ENCODE measurements around the gene ZBTB44. TPM values are rescaled to one million over a fixed set of nuclear protein-coding genes. Genes with fewer than 3 reads are reported as not detected.
"Not testable (repeated sequence)": the region's sequence is repeated elsewhere in the genome, so short reads cannot be mapped to it uniquely, and the experiment has no call there.

The ZBTB44 gene
- total RNA-seq, 1 experiment from 2014 or later, result 41.2 TPM

- Histone ChIP-seq H3K27ac (no peak overlapping the region), H3K27me3 (ENCODE audit: insufficient read depth, low read depth) (no peaks in the 10 kb centered on the region), H3K4me2 (no peak overlapping the region), H3K9me3 (ENCODE audit: insufficient read depth, low read depth) (no peaks in the 10 kb centered on the region), H3K9me2 (ENCODE audit: insufficient read depth) (no peaks in the 10 kb centered on the region), H3F3A (ENCODE audit: insufficient read depth, low read depth) (no peaks in the 10 kb centered on the region), H3K4me1 (replicated peaks; ENCODE audit: insufficient read depth) (no peaks in the 10 kb centered on the region), H3K4me3 (no peak overlapping the region), H3K36me3 (ENCODE audit: low read depth) (peaks cover 42% of the 10 kb centered on the region), H3K79me2 (ENCODE audit: low read depth) (no peaks in the 10 kb centered on the region), H2AFZ (no peak overlapping the region), H4K20me1 (ENCODE audit: insufficient read depth) (no peaks in the 10 kb centered on the region)
- no peak for DNase-seq
- TF ChIP-seq CTCF (conservative IDR thresholded peaks at IDR 0.05) (no peak), EZH2 (IDR thresholded peaks at IDR 0.05; ENCODE audit: low read depth) (no peak)
- ChIA-PET POLR2A (ENCODE audit: unreplicated experiment) (no interaction called here), CTCF (no interaction called here)
- no TSS peak for BruUV-seq (replicated peaks)
- intact Hi-C loops (cut with micrococcal nuclease; ENCODE audit: unreplicated experiment), result no loop called here
Measured at GRCh38 chr11:130260080-130260627, 54.6 kb downstream of the ZBTB44 start.

DNA sequence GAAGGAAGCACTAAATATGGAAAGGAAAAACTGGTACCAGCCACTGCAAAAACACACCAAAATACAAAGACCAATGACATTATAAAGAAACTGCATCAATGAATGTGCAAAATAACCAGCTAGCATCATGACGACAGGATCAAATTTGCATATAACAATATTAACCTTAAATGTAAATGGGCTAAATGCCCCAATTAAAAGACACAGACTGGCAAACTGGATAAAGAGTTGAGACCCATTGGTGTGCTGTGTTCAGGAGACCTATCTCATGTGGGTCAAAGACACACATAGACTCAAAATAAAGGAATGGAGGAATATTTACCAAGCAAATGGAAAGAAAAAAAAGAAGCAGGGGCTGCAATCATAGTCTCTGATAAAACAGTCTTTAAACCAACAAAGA is 63.0 kb downstream of the ZBTB44 start:
- intact Hi-C loops (cut with micrococcal nuclease; ENCODE audit: unreplicated experiment); POLR2A ChIA-PET (ENCODE audit: unreplicated experiment); H3K36me3 ChIP-seq (ENCODE audit: low read depth); DNase-seq; H3K9me2 ChIP-seq (ENCODE audit: insufficient read depth); BruUV-seq (replicated peaks); H3K4me1 ChIP-seq (replicated peaks; ENCODE audit: insufficient read depth); H3K9me3 ChIP-seq (ENCODE audit: insufficient read depth, low read depth); H3K4me3 ChIP-seq; CTCF ChIA-PET; H3K27ac ChIP-seq; H3K27me3 ChIP-seq (ENCODE audit: insufficient read depth, low read depth); H3K4me2 ChIP-seq; H2AFZ ChIP-seq; H3F3A ChIP-seq (ENCODE audit: insufficient read depth, low read depth); H4K20me1 ChIP-seq (ENCODE audit: insufficient read depth): not testable (repeated sequence)
- peaks cover 16% of the 10 kb centered on the region; the same call in 1 of the 2 replicates for H3K79me2 ChIP-seq (ENCODE audit: low read depth)

DNA sequence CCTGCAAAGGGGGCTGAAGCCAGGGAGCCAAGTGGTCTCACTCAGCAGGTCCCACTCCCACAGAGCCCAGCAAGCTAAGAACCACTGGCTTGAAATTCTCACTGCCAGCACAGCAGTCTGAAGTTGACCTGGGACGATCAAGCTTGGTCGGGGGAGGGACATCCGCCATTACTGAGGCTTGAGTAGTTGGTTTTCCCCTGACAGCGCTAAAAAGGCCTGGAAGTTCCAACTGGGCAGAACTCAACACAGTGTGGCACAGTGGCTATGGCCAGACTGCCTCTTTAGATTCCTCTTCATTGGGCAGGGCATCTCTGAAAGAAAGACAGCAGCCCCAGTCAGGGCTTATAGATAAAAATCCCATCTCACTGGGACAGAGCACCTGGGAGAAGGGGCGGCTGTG is 64.8 kb downstream of the ZBTB44 start:
- intact Hi-C loops (cut with micrococcal nuclease; ENCODE audit: unreplicated experiment); H3K4me1 ChIP-seq (replicated peaks; ENCODE audit: insufficient read depth); H3K9me3 ChIP-seq (ENCODE audit: insufficient read depth, low read depth); H3K4me2 ChIP-seq; H4K20me1 ChIP-seq (ENCODE audit: insufficient read depth); H3K9me2 ChIP-seq (ENCODE audit: insufficient read depth); BruUV-seq (replicated peaks); H3K36me3 ChIP-seq (ENCODE audit: low read depth); DNase-seq; H3F3A ChIP-seq (ENCODE audit: insufficient read depth, low read depth); H3K27ac ChIP-seq; H2AFZ ChIP-seq; H3K27me3 ChIP-seq (ENCODE audit: insufficient read depth, low read depth); H3K4me3 ChIP-seq; CTCF ChIA-PET: not testable (repeated sequence)
- POLR2A ChIA-PET (ENCODE audit: unreplicated experiment), result interaction anchor here (0.7 kb wide), 1 partner anchor 113 kb away, joined by 10 read pairs; no protein-coding TSS in a partner anchor
- H3K79me2 ChIP-seq (ENCODE audit: low read depth), result peaks cover 16% of the 10 kb centered on the region; the same call in 1 of the 2 replicates

DNA sequence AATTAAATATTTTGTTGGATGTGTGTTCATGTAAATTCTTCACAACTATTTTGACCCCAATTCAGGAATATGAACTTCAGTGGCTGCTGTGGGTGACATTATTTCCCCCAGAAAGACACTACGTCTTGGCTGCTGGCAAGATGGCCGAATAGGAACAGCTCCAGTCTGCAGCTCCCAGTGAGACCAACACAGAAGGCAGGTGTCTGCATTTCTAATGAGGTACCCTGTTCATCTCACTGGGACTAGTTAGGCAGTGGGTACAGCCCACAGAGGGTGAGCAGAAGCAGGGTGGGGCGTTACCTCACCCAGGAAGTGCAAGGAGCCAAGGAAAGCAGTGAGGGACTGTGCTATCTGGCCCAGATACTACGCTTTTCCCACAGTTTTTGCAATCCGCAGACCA is 65.3 kb downstream of the ZBTB44 start:
- POLR2A ChIA-PET (ENCODE audit: unreplicated experiment), result interaction anchor here (0.6 to 0.7 kb wide), 2 partner anchors 113 to 850 kb away, joined by 3 to 10 read pairs; no protein-coding TSS in a partner anchor
- no peak for DNase-seq
- BruUV-seq (replicated peaks), result no TSS peak

More for the DNA sequence above, 65.3 kb downstream of the ZBTB44 start:
- Histone ChIP-seq H3K27me3 (ENCODE audit: insufficient read depth, low read depth) (no peaks in the 10 kb centered on the region), H3K79me2 (ENCODE audit: low read depth) (peaks cover 16% of the 10 kb centered on the region; the same call in 1 of the 2 replicates), H3K4me3 (no peak overlapping the region), H2AFZ (no peak overlapping the region), H3K27ac (no peak overlapping the region), H3K4me1 (replicated peaks; ENCODE audit: insufficient read depth) (no peaks in the 10 kb centered on the region), H3K9me3 (ENCODE audit: insufficient read depth, low read depth) (no peaks in the 10 kb centered on the region), H3K9me2 (ENCODE audit: insufficient read depth) (no peaks in the 10 kb centered on the region), H3K36me3 (ENCODE audit: low read depth) (no peaks in the 10 kb centered on the region), H3F3A (ENCODE audit: insufficient read depth, low read depth) (0 out of 2 replicates have a peak, but pooled peaks cover 6% of the 10 kb centered on the region), H3K4me2 (no peak overlapping the region), H4K20me1 (ENCODE audit: insufficient read depth) (no peaks in the 10 kb centered on the region)
- intact Hi-C loops (cut with micrococcal nuclease; ENCODE audit: unreplicated experiment), result no loop called here
- CTCF ChIA-PET, result no interaction called here
- TF ChIP-seq EZH2 (IDR thresholded peaks at IDR 0.05; ENCODE audit: low read depth) (no peak), CTCF (conservative IDR thresholded peaks at IDR 0.05) (no peak)

Measured in PC-9 (cell line).